NCI-H2029 treated with DMSO at 0.1 percent for 48 hours (cell line): Measurements from ENCODE around the gene LRRK1.

Experiments
- DNase-seq: peaks from one replicate; lab custom pipeline; 2025; lab: John Stamatoyannopoulos, UW

Gene LRRK1

DNA sequence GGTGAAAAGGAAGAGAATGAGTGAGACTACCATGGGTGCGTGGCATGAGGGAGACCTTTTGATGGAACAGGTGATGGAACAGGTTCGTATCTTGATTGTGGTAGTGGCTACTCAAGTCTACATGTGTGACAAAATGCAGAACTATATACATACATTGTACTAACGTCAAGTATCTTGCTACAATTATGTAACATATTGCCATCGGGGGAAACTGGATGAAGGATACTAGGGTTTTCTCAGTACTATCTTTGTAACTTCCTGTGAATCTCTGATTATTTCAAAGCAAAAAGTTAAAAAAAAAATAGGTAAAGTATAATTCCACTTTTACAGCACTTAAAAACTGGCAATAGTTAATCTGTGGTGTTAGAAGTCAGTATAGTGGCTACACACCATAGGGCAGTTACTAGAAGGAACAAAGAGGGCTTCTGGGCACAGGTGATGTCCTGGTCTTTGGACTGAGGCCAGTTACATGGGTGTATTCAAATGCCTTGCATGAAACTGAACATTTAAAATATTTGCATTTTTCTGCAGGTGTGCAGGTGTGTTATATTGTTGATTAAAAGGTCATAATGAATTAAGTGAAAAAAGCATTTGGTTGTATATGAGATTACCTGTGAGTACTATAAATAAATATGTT is 61.4 kb downstream of the LRRK1 start:
- DNase-seq = no peak

DNA sequence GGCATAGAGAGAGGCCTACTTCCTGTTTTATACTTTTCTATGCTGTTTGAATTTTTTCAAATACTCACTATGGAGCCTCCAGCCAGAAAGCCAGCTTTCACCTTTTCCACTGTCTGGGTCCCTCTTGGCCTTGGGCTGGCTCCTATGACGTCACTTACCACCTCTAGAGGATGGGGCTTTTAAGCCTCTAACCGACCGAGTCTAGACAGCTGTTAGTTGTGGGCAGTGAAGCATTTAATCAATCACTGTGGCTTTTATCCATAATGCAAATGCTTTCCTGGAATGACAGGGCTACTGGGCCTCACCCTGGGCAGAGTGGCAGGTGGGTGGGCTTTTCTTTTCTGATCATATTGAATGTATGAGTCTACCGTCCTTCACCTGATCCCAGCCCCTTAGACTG is 61.9 kb downstream of the LRRK1 start:
- DNase-seq = no peak

GRCh38 chr15:100983221-100983620 is 64.1 kb downstream of the LRRK1 start:
- no peak for DNase-seq

GRCh38 chr15:100985401-100985800 is 66.2 kb downstream of the LRRK1 start:
- no peak for DNase-seq

DNA sequence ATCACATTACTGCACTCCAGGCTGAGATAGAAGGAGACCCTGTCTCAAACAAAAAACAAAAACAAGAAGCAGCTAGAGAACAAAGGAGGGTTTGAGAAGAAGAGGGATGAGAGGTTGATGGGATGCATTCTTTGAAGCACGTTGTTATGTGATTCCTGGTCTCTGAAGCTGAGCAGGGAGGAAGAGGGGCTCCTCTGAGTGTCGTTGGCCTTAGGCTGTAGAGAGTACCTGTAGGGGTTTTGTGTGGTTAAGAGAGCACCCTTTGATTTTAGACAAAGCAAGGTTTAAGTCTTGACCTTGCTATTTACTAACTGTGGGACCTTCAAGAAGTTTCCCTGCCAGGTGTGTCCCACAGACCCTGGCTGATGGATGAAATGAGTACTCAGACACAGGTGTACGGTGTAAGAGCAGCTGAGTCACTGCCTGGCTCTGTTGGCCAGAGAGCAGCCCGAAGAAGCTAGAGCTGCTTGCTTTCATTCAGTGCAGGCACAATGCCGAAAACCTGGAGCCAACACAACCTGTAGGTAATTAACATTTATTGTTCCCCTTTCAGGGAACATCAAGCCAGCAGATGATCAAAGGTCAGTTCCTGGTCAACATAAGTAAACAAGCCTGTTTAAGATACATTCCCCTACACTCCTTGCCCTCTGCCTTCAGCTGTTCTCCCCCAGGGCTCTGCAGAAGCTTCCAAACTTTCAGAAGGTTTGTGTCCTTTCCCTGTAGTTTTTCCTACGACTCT is 67.2 kb downstream of the LRRK1 start:
- no peak for DNase-seq

DNA sequence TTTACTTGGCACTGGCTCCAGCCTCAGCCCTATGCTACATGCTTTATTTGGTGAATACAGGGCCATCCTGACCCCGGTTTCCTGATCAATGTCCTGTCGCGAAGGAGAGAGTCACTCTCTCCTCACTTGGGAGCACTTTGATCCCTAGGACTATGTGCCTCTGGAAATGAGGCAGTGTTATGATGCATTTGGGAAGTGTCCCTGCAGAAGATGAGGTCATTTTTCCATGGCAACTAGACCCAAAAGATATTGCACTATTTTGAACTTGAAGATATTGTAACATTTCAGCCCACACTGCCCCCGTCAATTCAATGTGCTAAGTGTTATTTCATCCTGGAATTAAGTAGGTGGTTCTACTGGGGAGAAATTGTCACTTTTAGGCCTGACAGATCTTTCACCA is 68.0 kb downstream of the LRRK1 start:
- DNase-seq = no peak

DNA sequence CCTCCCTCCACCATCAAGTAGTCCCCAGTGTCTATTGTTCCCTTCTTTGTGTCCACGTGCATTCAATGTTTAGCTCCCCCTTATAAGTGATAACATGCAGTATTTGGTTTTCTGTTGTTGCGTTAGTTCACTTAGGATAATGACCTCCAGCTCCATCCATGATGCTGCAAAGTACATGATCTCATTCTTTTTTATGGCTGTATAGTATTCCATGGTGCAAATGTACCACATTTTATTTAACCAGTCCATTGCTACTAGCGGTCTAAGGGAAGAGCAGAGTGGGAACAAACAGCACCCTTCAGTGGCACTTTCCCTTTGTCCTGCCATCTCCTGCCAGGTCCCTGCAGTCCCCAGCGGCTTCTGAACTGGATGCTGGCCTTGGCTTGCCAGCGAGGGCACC is 69.1 kb downstream of the LRRK1 start:
- DNase-seq = no peak

DNA sequence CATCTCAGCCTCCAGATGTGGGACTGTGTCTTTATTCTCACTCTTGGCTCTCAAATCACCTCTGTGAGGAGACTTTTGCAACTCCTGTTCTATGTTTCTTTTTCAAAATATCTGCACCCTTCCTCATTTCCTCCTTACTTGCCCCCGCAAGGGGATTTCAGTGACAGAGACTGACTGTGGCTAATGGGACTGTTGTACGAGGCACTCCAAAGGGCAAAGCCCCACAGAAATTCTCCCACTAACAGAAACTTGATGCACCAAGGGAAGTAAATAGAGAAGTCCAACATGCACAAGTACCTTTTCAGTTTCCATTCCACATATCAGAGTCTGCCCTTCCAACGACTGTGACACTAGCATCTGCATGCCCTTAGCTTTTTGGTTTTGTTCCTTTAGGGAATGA is 69.7 kb downstream of the LRRK1 start:
- no peak for DNase-seq

GRCh38 chr15:100994597-100995446 is 75.7 kb downstream of the LRRK1 start:
- no peak for DNase-seq

GRCh38 chr15:100995471-100996430 is 76.6 kb downstream of the LRRK1 start:
- no peak for DNase-seq

GRCh38 chr15:100997442-100997841 is 78.3 kb downstream of the LRRK1 start:
- DNase-seq = no peak

DNA sequence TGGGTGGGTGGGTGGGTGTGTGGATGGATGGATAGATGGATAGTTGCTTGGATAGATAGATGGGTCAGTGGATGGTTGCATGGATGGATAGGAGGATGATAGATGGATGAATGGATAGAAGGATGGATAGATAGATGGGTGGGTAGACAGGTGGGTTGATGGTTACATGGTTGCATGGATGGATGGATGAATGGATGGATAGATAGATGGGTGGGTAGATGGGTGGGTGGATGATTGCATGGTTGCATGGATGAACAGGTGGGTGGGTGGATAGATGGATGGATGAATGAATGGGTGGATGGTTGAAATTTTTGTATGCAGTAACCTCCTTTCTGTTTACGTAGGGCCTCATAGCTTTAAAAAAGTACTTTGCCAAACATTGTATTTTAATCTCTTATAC is 79.5 kb downstream of the LRRK1 start:
- DNase-seq = no peak

- no peak for DNase-seq
Observed at GRCh38 chr15:100999369-100999768, 80.2 kb downstream of the LRRK1 start.

DNA sequence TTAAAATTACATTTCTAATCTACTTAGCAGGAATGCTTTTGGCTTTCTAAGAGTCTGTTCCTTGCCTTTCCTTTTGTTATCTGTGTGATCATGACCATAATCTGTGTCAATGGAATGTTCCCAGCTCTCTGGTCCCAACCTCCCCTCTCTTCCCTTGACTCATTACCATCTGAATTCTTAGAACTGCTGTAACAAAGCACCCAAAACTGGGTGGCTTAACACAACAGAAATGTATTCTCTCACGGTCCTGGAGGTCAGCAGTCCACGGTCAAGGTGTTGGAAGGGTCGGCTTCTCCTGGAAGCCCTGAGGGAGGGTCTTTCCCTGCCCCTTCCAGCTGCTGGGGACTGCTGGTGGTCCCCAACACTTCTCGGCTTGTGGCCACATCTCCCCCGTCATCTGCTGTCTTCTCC is 81.1 kb downstream of the LRRK1 start:
- no peak for DNase-seq

DNA sequence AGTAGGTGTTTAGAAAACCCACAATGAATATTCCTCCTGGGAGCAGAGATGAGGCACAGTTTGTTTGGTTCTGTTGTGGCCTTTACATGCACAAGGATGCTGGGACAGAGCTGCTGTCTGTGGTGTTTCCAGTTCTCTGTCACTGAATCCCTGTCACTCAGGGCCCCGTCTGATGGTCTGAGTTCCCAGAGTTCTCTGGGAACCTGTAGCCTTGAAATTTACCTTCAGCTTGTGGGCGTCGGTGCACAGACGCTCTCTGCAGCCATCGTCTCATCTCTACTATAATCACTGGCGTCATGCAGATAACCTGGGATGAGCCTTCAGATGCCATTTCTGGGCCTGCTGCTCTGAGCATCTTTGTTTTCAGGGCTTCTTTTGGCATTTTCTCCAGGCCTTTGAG is 81.9 kb downstream of the LRRK1 start:
- no peak for DNase-seq

DNA sequence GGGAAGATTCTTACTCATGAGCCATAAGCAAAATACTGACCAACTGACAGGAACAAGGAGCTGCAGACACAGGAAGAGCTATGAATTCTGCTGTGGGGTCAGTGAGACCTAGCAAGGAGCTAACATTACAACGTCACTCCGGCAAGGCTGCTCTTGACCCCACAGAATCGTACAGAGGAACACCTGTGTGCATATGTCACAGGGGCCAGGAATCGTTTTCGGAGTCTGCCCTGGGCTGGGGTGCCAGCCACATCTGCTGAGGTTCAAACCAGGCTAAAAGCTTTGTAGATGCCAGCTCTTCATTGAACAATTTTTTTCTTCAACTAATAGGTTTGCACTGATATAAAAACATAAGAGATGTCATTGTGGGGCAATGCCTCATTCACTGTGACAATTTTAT is 82.6 kb downstream of the LRRK1 start:
- DNase-seq = no peak

GRCh38 chr15:101003081-101003480 is 83.9 kb downstream of the LRRK1 start:
- DNase-seq = no peak

DNA sequence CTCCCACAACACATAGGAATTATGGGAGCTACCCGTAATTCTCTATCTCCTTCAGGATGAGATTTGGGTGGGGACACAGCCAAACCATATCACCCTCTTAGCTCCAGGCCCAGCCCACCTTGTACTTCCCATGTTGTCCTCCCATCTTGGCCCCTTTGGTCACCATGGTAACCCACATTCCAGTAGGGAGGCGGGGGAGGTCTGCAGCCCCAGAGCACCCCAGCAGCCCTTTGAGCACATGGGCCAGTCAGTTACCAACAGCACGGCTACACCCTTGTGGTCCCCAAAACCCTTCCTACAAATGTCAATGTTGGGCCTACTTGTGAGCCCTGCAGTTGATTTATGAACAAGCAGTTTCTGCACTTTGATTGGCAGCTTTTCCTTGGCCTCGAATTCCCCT is 84.5 kb downstream of the LRRK1 start:
- DNase-seq = no peak

GRCh38 chr15:101004500-101004899 is 85.3 kb downstream of the LRRK1 start:
- DNase-seq = no peak

DNA sequence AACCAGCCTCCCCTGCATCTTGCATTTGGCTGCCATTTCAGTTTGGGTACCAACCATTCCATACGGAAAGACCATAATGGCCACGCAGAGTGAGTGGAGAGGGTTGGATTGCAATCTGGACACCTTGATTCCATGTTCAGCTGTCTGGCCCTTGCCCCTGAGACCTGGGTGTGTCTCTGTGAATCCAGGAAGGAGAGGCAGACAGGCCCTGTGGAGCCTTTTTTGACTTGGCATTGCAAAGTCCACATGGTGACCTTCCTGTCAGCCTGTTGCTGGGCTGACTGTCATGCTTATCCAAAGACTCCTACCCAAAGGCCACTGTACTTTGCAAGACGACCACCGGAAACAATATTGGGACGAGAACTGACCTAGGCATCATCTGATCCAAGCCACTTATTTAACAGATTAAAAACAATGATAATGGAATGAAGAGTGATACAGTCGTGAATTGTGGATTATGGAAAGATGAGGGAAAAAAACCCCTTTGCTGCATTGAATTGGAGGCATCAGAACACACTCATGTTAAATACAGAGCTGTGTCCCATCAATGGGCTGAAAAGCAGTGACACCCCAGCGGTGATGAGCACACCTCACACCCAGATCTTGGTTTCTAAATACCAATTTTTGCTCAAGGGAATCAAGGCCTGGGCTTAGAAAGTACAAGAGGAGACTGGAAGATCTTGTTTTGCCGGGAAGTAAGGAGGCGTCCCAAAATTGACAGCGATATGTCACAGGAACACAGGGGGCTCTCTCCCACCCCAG is 86.0 kb downstream of the LRRK1 start:
- no peak for DNase-seq
